Fibroblast of lung (primary cell): ENCODE measurements around the gene ETS1. TPM values are rescaled to one million over a fixed set of nuclear protein-coding genes. Genes with fewer than 3 reads are reported as not detected.
A peak's percentile ranks its signal among the peaks of the same experiment; 100 is the strongest.

Source experiments
- DNase-seq, 2 donors: peaks; one replicate each; pipeline versions ENCODE4 v3.0.0 to v3.0.0-alpha.2; 2010; ENCODE audit warnings: low read depth in 2 of 2
- H2AFZ ChIP-seq: 2 replicates; pipeline ENCODE4 v1.5.1; 2012; ENCODE audit warnings: low read length, control low read depth, inconsistent platforms
- H3K27ac ChIP-seq: 2 replicates; pipeline ENCODE4 v1.5.1; 2011; ENCODE audit warnings: low read length, control low read depth; ENCODE audit not compliant: insufficient read depth
- H3K27me3 ChIP-seq: 2 replicates; pipeline ENCODE4 v1.5.1; 2011; ENCODE audit warnings: mild to moderate bottlenecking, low read length; ENCODE audit not compliant: control insufficient read depth, insufficient read depth
- H3K36me3 ChIP-seq: 2 replicates; pipeline ENCODE4 v1.5.1; 2011; ENCODE audit warnings: low read length; ENCODE audit not compliant: control insufficient read depth, insufficient read depth
- H3K4me1 ChIP-seq: 2 replicates; pipeline ENCODE4 v1.5.1; 2011; ENCODE audit warnings: low read length; ENCODE audit not compliant: control insufficient read depth, insufficient read depth; ENCODE audit errors: extremely low read depth
- H3K4me2 ChIP-seq: 2 replicates; pipeline ENCODE4 v1.5.1; 2011; ENCODE audit warnings: low read length, control low read depth; ENCODE audit not compliant: insufficient read depth; ENCODE audit errors: extremely low read depth
- H3K4me3 ChIP-seq, 4 experiments: fragments of 200-600 bp in 1 of 4; sonication (generic) in 1 of 4; replicated peaks in 1 of 4; 2 replicates each; pipeline ENCODE4 v1.5.1; 2011 to 2016; ENCODE audit warnings: low read length in 4 of 4, low read depth in 3 of 4, mild to moderate bottlenecking in 3 of 4, control low read depth in 2 of 4, inconsistent platforms in 1 of 4, mixed read lengths in 1 of 4; ENCODE audit not compliant: insufficient read depth in 1 of 4; ENCODE audit errors: control extremely low read depth in 1 of 4
- H3K79me2 ChIP-seq: 2 replicates; pipeline ENCODE4 v1.5.1; 2012; ENCODE audit warnings: mild to moderate bottlenecking, low read length, inconsistent platforms; ENCODE audit not compliant: control insufficient read depth, insufficient read depth
- H3K9ac ChIP-seq: 2 replicates; pipeline ENCODE4 v1.5.1; 2011; ENCODE audit warnings: mild to moderate bottlenecking, low read length, control low read depth; ENCODE audit not compliant: insufficient read depth
- H3K9me3 ChIP-seq: 2 replicates; pipeline ENCODE4 v1.5.1; 2012; ENCODE audit warnings: low read depth, low read length; ENCODE audit not compliant: control insufficient read depth, insufficient read depth
- H4K20me1 ChIP-seq: 2 replicates; pipeline ENCODE4 v1.5.1; 2011; ENCODE audit warnings: low read length; ENCODE audit not compliant: control insufficient read depth, insufficient read depth; ENCODE audit errors: extremely low read depth
- CTCF ChIP-seq, 2 donors: IDR thresholded peaks in 1 of 2; conservative IDR thresholded peaks in 1 of 2; 1 replicate in 1 of 2; 2 replicates in 1 of 2; pipeline ENCODE4 v1.5.1; 2011 to 2012; ENCODE audit warnings: low read length in 2 of 2, control low read depth in 1 of 2, inconsistent platforms in 1 of 2, low read depth in 1 of 2, mild to moderate bottlenecking in 1 of 2
- EZH2 ChIP-seq: IDR thresholded peaks from 2 replicates; pipeline ENCODE4 v1.5.1; 2012; ENCODE audit warnings: low read length, control low read depth, mild to moderate bottlenecking; ENCODE audit errors: missing control alignments
- polyA plus RNA-seq, 2 donors: library from polyadenylated mRNA; depleted of rRNA in 1 of 2; stranded (reverse) in 1 of 2; unstranded in 1 of 2; fragments of >200 nt; gene quantifications; 2 replicates each; pipeline ENCODE4 v1.2.1, GENCODE V29; 2011 to 2012; ENCODE audit warnings: missing spikeins in 1 of 2
- total RNA-seq: library from RNA; depleted of rRNA; stranded (reverse); fragments of >200 nt; gene quantifications from 2 replicates; pipeline ENCODE4 v1.2.1, GENCODE V29; 2014

Gene ETS1
- total and polyA plus RNA-seq, 2 donors (not counting 1 experiment from before 2014, with no cell fraction given) = 51.5 to 51.7 TPM

GRCh38 chr11:128530118-128531074 is 57.0 kb downstream of the ETS1 start:
- Histone ChIP-seq H3K27ac (peak overlapping the region; percentile 74), H3K4me3 (no peak overlapping the region)

GRCh38 chr11:128528294-128528693 is 59.1 kb downstream of the ETS1 start:
- H3K4me2 ChIP-seq = no peak overlapping the region
- DNase-seq = no peak
- H3K27me3 ChIP-seq = no peaks in the 10 kb centered on the region
- no peaks in the 10 kb centered on the region for H3K79me2 ChIP-seq
- peaks cover 23% of the 10 kb centered on the region for H3K4me1 ChIP-seq
- H3K9ac ChIP-seq = no peak overlapping the region
- H3K9me3 ChIP-seq = no peaks in the 10 kb centered on the region
- no peaks in the 10 kb centered on the region for H4K20me1 ChIP-seq
- no peaks in the 10 kb centered on the region for H3K36me3 ChIP-seq
- no peak for TF ChIP-seq CTCF (conservative IDR thresholded peaks at IDR 0.05 in 1 of 2, IDR thresholded peaks at IDR 0.05 in 1 of 2; ENCODE audit: low read depth in 1 of 2, low read length in 2 of 2)
- TF ChIP-seq EZH2 = no peak
- H3K4me3 ChIP-seq = no peak overlapping the region
- H3K27ac ChIP-seq = no peak overlapping the region
- no peak overlapping the region for H2AFZ ChIP-seq

More at GRCh38 chr11:128530118-128531074, 57.0 kb downstream of the ETS1 start:
- peak; percentile 95 to 99 for DNase-seq
- Histone ChIP-seq H3K4me2 (peak overlapping the region; percentile 60), H3K9me3 (no peaks in the 10 kb centered on the region), H3K9ac (no peak overlapping the region), H2AFZ (peak overlapping the region; percentile 42), H4K20me1 (no peaks in the 10 kb centered on the region), H3K27me3 (no peaks in the 10 kb centered on the region), H3K79me2 (no peaks in the 10 kb centered on the region), H3K4me1 (peaks cover 7% of the 10 kb centered on the region), H3K36me3 (no peaks in the 10 kb centered on the region)
- TF ChIP-seq CTCF (conservative IDR thresholded peaks at IDR 0.05 in 1 of 2, IDR thresholded peaks at IDR 0.05 in 1 of 2; ENCODE audit: low read depth in 1 of 2, low read length in 2 of 2) (no peak), EZH2 (no peak)

GRCh38 chr11:128527046-128527445 is 60.3 kb downstream of the ETS1 start:
- no peak for DNase-seq
- TF ChIP-seq CTCF (conservative IDR thresholded peaks at IDR 0.05 in 1 of 2, IDR thresholded peaks at IDR 0.05 in 1 of 2; ENCODE audit: low read depth in 1 of 2, low read length in 2 of 2) (no peak), EZH2 (no peak)
- H3K79me2 ChIP-seq = peaks cover under 1% of the 10 kb centered on the region
- no peak overlapping the region for H3K27ac ChIP-seq
- H3K4me1 ChIP-seq = peaks cover 26% of the 10 kb centered on the region
- H2AFZ ChIP-seq = no peak overlapping the region
- H3K4me2 ChIP-seq = no peak overlapping the region
- no peak overlapping the region for H3K9ac ChIP-seq
- H3K9me3 ChIP-seq = no peaks in the 10 kb centered on the region
- no peak overlapping the region for H3K4me3 ChIP-seq
- no peaks in the 10 kb centered on the region for H3K36me3 ChIP-seq
- H3K27me3 ChIP-seq = no peaks in the 10 kb centered on the region
- no peaks in the 10 kb centered on the region for H4K20me1 ChIP-seq
